Measurements from ENCODE around the gene BCAS3. TPM values are rescaled to one million over a fixed set of nuclear protein-coding genes. Genes with fewer than 3 reads are reported as not detected.

BCAS3 gene
- total RNA-seq, 1 donor from 2014 or later: 35.7 TPM

- no peaks in the 10 kb centered on the region for H3K4me1 Mint-ChIP-seq (ENCODE audit: unreplicated experiment)
- peaks cover 29% of the 10 kb centered on the region for H3K36me3 Mint-ChIP-seq (ENCODE audit: unreplicated experiment)
- no peaks in the 10 kb centered on the region for H3K27me3 Mint-ChIP-seq (ENCODE audit: unreplicated experiment)
- peaks cover 7% of the 10 kb centered on the region for H3K9me3 Mint-ChIP-seq (ENCODE audit: unreplicated experiment)
- no peak for DNase-seq (ENCODE audit: extremely low spot score, unreplicated experiment)
- H3K27ac Mint-ChIP-seq (ENCODE audit: unreplicated experiment): no peak overlapping the region
- H3K4me3 Mint-ChIP-seq (ENCODE audit: unreplicated experiment): no peak overlapping the region
- TF ChIP-seq CTCF (IDR thresholded peaks at IDR 0.05): no peak
Observed at GRCh38 chr17:60916043-60916442, 238.4 kb downstream of the BCAS3 start.

GRCh38 chr17:60920107-60920506, 242.5 kb downstream of the BCAS3 start:
- Mint-ChIP-seq H3K9me3 (ENCODE audit: unreplicated experiment) (peaks cover 13% of the 10 kb centered on the region), H3K4me3 (ENCODE audit: unreplicated experiment) (no peak overlapping the region), H3K27ac (ENCODE audit: unreplicated experiment) (no peak overlapping the region), H3K36me3 (ENCODE audit: unreplicated experiment) (peaks cover 20% of the 10 kb centered on the region), H3K4me1 (ENCODE audit: unreplicated experiment) (no peaks in the 10 kb centered on the region), H3K27me3 (ENCODE audit: unreplicated experiment) (no peaks in the 10 kb centered on the region)
- DNase-seq (ENCODE audit: extremely low spot score, unreplicated experiment): no peak
- TF ChIP-seq CTCF (IDR thresholded peaks at IDR 0.05): no peak

- H3K4me1 Mint-ChIP-seq (ENCODE audit: unreplicated experiment): no peaks in the 10 kb centered on the region
- TF ChIP-seq CTCF (IDR thresholded peaks at IDR 0.05): no peak
- no peak for DNase-seq (ENCODE audit: extremely low spot score, unreplicated experiment)
- H3K36me3 Mint-ChIP-seq (ENCODE audit: unreplicated experiment): peaks cover 16% of the 10 kb centered on the region
- H3K4me3 Mint-ChIP-seq (ENCODE audit: unreplicated experiment): no peak overlapping the region
- no peaks in the 10 kb centered on the region for H3K27me3 Mint-ChIP-seq (ENCODE audit: unreplicated experiment)
- H3K9me3 Mint-ChIP-seq (ENCODE audit: unreplicated experiment): peaks cover 5% of the 10 kb centered on the region
- no peak overlapping the region for H3K27ac Mint-ChIP-seq (ENCODE audit: unreplicated experiment)
Observed at GRCh38 chr17:60923000-60923399, 245.3 kb downstream of the BCAS3 start.

GRCh38 chr17:60926466-60927183, 249.0 kb downstream of the BCAS3 start:
- H3K4me3 Mint-ChIP-seq (ENCODE audit: unreplicated experiment): no peak overlapping the region
- peaks cover 5% of the 10 kb centered on the region for H3K36me3 Mint-ChIP-seq (ENCODE audit: unreplicated experiment)
- H3K4me1 Mint-ChIP-seq (ENCODE audit: unreplicated experiment): no peaks in the 10 kb centered on the region
- peaks cover 5% of the 10 kb centered on the region for H3K9me3 Mint-ChIP-seq (ENCODE audit: unreplicated experiment)
- TF ChIP-seq CTCF (IDR thresholded peaks at IDR 0.05): no peak
- no peak overlapping the region for H3K27ac Mint-ChIP-seq (ENCODE audit: unreplicated experiment)
- no peaks in the 10 kb centered on the region for H3K27me3 Mint-ChIP-seq (ENCODE audit: unreplicated experiment)
- no peak for DNase-seq (ENCODE audit: extremely low spot score, unreplicated experiment)

- TF ChIP-seq CTCF (IDR thresholded peaks at IDR 0.05): no peak
- Mint-ChIP-seq H3K27me3 (ENCODE audit: unreplicated experiment) (no peaks in the 10 kb centered on the region), H3K4me1 (ENCODE audit: unreplicated experiment) (no peaks in the 10 kb centered on the region), H3K27ac (ENCODE audit: unreplicated experiment) (no peak overlapping the region), H3K9me3 (ENCODE audit: unreplicated experiment) (no peaks in the 10 kb centered on the region), H3K36me3 (ENCODE audit: unreplicated experiment) (no peaks in the 10 kb centered on the region), H3K4me3 (ENCODE audit: unreplicated experiment) (no peak overlapping the region)
- DNase-seq (ENCODE audit: extremely low spot score, unreplicated experiment): no peak
Observed at GRCh38 chr17:60933739-60934138, 256.1 kb downstream of the BCAS3 start.
